K562 (cell line): ENCODE measurements around the gene SLC16A5. TPM values are rescaled to one million over a fixed set of nuclear protein-coding genes. Genes with fewer than 3 reads are reported as not detected.

Experiments used
- CBFA2T2 ChIP-seq: fragments of 450-650 bp; conservative IDR thresholded peaks from 2 replicates; pipeline ENCODE4 v1.6.1; 2017; ENCODE audit warnings: mild to moderate bottlenecking
- CBX8 ChIP-seq: fragments of 200-600 bp; sonication (generic); IDR thresholded peaks from 2 replicates; pipeline ENCODE4 v1.6.1; 2012; ENCODE audit warnings: borderline replicate concordance, mixed run types, low read depth, mild to moderate bottlenecking, moderate library complexity, mixed read lengths, low read length, control low read depth, inconsistent platforms; ENCODE audit not compliant: poor library complexity, severe bottlenecking; ENCODE audit errors: extremely low read depth
- CCNT2 ChIP-seq: IDR thresholded peaks from 2 replicates; pipeline ENCODE4 v1.6.1; 2011; ENCODE audit warnings: borderline replicate concordance, low read depth, mild to moderate bottlenecking, moderate library complexity, mixed read lengths, low read length; ENCODE audit not compliant: insufficient read length; ENCODE audit errors: extremely low read depth
- DIDO1 ChIP-seq: fragments of 450-650 bp; IDR thresholded peaks from 2 replicates; pipeline ENCODE4 v1.6.1; 2016; ENCODE audit warnings: low read depth, missing biosample characterization, missing genetic modification characterization
- HSF4 ChIP-seq: fragments of 250-450 bp; sonication (Bioruptor Pico); IDR thresholded peaks from 2 replicates; pipeline ENCODE4 v2.1.2; 2022; ENCODE audit warnings: mild to moderate bottlenecking, moderate library complexity, borderline replicate concordance
- KDM5B ChIP-seq: fragments of 200-600 bp; sonication (generic); IDR thresholded peaks from 2 replicates; pipeline ENCODE4 v1.6.1; 2012; ENCODE audit warnings: low read depth, mild to moderate bottlenecking, moderate library complexity, low read length, control low read depth, inconsistent platforms; ENCODE audit not compliant: insufficient replicate concordance
- NFRKB ChIP-seq: fragments of 450-650 bp; IDR thresholded peaks from 2 replicates; pipeline ENCODE4 v1.6.1; 2016; ENCODE audit warnings: low read depth
- NRF1 ChIP-seq, 2 experiments: fragments of 450-650 bp; IDR thresholded peaks in 1 of 2; conservative IDR thresholded peaks in 1 of 2; 2 replicates each; pipeline ENCODE4 v1.6.1; 2014; ENCODE audit warnings: mild to moderate bottlenecking in 2 of 2
- PTBP1 ChIP-seq: fragments of 200-400 bp; formaldehyde crosslinking; IDR thresholded peaks from 2 replicates; pipeline ENCODE4 v1.6.1; 2017; ENCODE audit warnings: low read depth, low read length
- SMAD3 ChIP-seq: fragments of 450-650 bp; formaldehyde crosslinking; conservative IDR thresholded peaks from 2 replicates; pipeline ENCODE4 v1.4.0; 2020; ENCODE audit warnings: mild to moderate bottlenecking
- STAT5A ChIP-seq: IDR thresholded peaks from 2 replicates; pipeline ENCODE4 v1.6.1; 2012; ENCODE audit warnings: low read length, inconsistent platforms, borderline replicate concordance
- ZNF133 ChIP-seq: fragments of 250-450 bp; sonication (Bioruptor Pico); IDR thresholded peaks from 2 replicates; pipeline ENCODE4 v1.4.0; 2020; ENCODE audit warnings: mild to moderate bottlenecking
- ZNF668 ChIP-seq: fragments of 250-450 bp; sonication (Bioruptor Pico); IDR thresholded peaks from 2 replicates; pipeline ENCODE4 v1.8.0; 2022; ENCODE audit warnings: mild to moderate bottlenecking, inconsistent platforms
- polyA plus RNA-seq, 8 experiments: library from polyadenylated mRNA; depleted of rRNA in 4 of 8; stranded (reverse) in 5 of 8; unstranded in 3 of 8; fragments of >200 nt; fragmentation: Nextera tagmentation in 2 of 8; fragmentation: Illumina TruSeq in 1 of 8; extraction: Ambion mirVana in 2 of 8; extraction: Trizol in 1 of 8; gene quantifications; 2 replicates each; pipeline versions ENCODE4 v1.2.1 to v1.2.3, GENCODE V29; 2011 to 2014; ENCODE audit warnings: inconsistent platforms in 1 of 8, missing spikeins in 1 of 8
- total RNA-seq, 7 experiments: library from RNA; depleted of rRNA in 6 of 7; stranded (reverse); fragments of >200 nt in 6 of 7; fragmentation: Illumina TruSeq in 2 of 7; extraction: Trizol in 2 of 7; gene quantifications; 2 replicates each; pipeline versions ENCODE4 v1.2.1 to v1.2.3, GENCODE V29; 2011 to 2021; ENCODE audit warnings: low replicate concordance in 1 of 7
- TF ChIP-seq, protein P1 (sequence below): fragments of 450-650 bp; IDR thresholded peaks from 2 replicates; pipeline ENCODE4 v1.6.1; 2016; ENCODE audit warnings: low read depth, mild to moderate bottlenecking, moderate library complexity
- TF ChIP-seq, protein P2 (sequence below), 3 experiments: fragments of 200-800 bp in 1 of 3; fragments of 250-450 bp in 1 of 3; fragments of 450-650 bp in 1 of 3; sonication (Bioruptor Pico) in 1 of 3; sonication (Bioruptor generic) in 1 of 3; formaldehyde crosslinking in 1 of 3; IDR thresholded peaks; 2 replicates each; pipeline versions ENCODE4 v1.6.1 to v1.8.0; 2016 to 2022; ENCODE audit warnings: mild to moderate bottlenecking in 2 of 3, missing genetic modification characterization in 2 of 3, missing compliant biosample characterization in 1 of 3, moderate library complexity in 1 of 3
- TF ChIP-seq, protein P3 (sequence below): fragments of 250-450 bp; sonication (Bioruptor Pico); IDR thresholded peaks from 2 replicates; pipeline ENCODE4 v1.4.0; 2020

The SLC16A5 gene
- total and polyA plus RNA-seq, 9 of the 15 experiments (the other 6 are each of a cell fraction or from before 2014, with no cell fraction given): 0.06 to 2.6 (median 0.91) TPM

DNA sequence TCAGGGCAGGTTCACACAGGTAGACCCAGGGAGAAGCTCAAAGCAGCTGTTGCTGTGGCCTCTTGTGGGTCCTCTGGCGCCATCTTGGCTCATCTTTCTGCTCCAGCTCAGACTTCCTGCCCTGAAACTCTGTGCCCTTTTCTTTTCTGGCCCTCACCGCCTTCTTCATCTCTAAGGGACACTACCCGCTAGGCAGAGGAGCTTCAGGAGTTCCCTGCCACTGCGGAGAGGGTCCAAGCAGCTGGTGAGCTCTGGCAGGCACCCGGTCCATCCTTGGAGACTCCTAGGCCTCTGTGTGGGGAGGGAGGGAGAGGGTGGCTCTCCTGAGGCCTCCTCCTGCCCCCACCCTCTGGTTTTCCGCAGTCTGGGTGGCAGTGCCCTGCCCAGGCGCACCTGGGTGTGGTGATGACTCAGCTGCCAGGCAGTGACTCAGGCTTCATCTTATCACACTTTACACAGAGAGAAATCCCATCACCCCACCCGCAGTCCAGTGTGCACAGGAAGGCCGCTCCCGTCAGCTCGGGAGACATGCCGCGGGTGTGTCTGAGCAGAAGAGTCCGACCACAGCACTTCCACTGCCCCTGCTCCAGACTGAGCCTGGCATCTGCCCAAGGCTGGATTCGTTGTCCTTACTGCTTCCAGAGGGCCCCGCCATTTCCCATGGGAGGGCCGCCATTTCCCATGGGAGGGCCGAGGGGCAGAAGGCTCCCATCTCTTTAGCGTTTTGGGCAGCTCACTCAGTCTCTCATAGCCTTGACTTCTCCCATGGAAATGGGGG lies 36.5 kb downstream of the SLC16A5 start (continued):
- TF ChIP-seq CBX8 (no peak), ZNF133 (CRISPR knock-in tag) (0 out of 2 replicates have a peak, but pooled peaks have one; percentile 19), CBFA2T2 (peak; percentile 83), ZNF668 (CRISPR knock-in tag) (peak; percentile 73), CCNT2 (peak; percentile 89), PTBP1 (no peak), DIDO1 (tag) (0 out of 2 replicates have a peak, but pooled peaks have one; percentile 11), NFRKB (peak; percentile 71; the same call in 1 of the 2 replicates), NRF1 (conservative IDR thresholded peaks at IDR 0.05 in 1 of 2, IDR thresholded peaks at IDR 0.05 in 1 of 2) (peak; percentile 64 to 68), STAT5A (peak; percentile 52; the same call in 1 of the 2 replicates), SMAD3 (CRISPR knock-in tag) (0 out of 2 replicates have a peak, but pooled peaks have one; percentile 9), KDM5B (peak; percentile 68), HSF4 (CRISPR knock-in tag) (peak; percentile 85; the same call in 1 of the 2 replicates)
- TF ChIP-seq, protein P1, sequence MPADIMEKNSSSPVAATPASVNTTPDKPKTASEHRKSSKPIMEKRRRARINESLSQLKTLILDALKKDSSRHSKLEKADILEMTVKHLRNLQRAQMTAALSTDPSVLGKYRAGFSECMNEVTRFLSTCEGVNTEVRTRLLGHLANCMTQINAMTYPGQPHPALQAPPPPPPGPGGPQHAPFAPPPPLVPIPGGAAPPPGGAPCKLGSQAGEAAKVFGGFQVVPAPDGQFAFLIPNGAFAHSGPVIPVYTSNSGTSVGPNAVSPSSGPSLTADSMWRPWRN: no peak
- TF ChIP-seq, protein P2, sequence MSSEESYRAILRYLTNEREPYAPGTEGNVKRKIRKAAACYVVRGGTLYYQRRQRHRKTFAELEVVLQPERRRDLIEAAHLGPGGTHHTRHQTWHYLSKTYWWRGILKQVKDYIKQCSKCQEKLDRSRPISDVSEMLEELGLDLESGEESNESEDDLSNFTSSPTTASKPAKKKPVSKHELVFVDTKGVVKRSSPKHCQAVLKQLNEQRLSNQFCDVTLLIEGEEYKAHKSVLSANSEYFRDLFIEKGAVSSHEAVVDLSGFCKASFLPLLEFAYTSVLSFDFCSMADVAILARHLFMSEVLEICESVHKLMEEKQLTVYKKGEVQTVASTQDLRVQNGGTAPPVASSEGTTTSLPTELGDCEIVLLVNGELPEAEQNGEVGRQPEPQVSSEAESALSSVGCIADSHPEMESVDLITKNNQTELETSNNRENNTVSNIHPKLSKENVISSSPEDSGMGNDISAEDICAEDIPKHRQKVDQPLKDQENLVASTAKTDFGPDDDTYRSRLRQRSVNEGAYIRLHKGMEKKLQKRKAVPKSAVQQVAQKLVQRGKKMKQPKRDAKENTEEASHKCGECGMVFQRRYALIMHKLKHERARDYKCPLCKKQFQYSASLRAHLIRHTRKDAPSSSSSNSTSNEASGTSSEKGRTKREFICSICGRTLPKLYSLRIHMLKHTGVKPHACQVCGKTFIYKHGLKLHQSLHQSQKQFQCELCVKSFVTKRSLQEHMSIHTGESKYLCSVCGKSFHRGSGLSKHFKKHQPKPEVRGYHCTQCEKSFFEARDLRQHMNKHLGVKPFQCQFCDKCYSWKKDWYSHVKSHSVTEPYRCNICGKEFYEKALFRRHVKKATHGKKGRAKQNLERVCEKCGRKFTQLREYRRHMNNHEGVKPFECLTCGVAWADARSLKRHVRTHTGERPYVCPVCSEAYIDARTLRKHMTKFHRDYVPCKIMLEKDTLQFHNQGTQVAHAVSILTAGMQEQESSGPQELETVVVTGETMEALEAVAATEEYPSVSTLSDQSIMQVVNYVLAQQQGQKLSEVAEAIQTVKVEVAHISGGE (CRISPR knock-in tag; IDR thresholded peaks at IDR 0.05): peak; percentile 65 to 95 (median 83); a peak in 4 of 6 replicates
- TF ChIP-seq, protein P3, sequence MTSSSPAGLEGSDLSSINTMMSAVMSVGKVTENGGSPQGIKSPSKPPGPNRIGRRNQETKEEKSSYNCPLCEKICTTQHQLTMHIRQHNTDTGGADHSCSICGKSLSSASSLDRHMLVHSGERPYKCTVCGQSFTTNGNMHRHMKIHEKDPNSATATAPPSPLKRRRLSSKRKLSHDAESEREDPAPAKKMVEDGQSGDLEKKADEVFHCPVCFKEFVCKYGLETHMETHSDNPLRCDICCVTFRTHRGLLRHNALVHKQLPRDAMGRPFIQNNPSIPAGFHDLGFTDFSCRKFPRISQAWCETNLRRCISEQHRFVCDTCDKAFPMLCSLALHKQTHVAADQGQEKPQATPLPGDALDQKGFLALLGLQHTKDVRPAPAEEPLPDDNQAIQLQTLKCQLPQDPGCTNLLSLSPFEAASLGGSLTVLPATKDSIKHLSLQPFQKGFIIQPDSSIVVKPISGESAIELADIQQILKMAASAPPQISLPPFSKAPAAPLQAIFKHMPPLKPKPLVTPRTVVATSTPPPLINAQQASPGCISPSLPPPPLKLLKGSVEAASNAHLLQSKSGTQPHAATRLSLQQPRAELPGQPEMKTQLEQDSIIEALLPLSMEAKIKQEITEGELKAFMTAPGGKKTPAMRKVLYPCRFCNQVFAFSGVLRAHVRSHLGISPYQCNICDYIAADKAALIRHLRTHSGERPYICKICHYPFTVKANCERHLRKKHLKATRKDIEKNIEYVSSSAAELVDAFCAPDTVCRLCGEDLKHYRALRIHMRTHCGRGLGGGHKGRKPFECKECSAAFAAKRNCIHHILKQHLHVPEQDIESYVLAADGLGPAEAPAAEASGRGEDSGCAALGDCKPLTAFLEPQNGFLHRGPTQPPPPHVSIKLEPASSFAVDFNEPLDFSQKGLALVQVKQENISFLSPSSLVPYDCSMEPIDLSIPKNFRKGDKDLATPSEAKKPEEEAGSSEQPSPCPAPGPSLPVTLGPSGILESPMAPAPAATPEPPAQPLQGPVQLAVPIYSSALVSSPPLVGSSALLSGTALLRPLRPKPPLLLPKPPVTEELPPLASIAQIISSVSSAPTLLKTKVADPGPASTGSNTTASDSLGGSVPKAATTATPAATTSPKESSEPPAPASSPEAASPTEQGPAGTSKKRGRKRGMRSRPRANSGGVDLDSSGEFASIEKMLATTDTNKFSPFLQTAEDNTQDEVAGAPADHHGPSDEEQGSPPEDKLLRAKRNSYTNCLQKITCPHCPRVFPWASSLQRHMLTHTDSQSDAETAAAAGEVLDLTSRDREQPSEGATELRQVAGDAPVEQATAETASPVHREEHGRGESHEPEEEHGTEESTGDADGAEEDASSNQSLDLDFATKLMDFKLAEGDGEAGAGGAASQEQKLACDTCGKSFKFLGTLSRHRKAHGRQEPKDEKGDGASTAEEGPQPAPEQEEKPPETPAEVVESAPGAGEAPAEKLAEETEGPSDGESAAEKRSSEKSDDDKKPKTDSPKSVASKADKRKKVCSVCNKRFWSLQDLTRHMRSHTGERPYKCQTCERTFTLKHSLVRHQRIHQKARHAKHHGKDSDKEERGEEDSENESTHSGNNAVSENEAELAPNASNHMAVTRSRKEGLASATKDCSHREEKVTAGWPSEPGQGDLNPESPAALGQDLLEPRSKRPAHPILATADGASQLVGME (CRISPR knock-in tag): peak; percentile 69; the same call in 1 of the 2 replicates
